SU-DHL-6 (cell line): ENCODE results near the gene DIAPH2.

Source experiments
- H2AFZ ChIP-seq: fragments of 200-600 bp; sonication (generic); 2 replicates; pipeline ENCODE4 v1.6.1; 2014; ENCODE audit warnings: low read depth, mild to moderate bottlenecking, moderate library complexity, mixed read lengths, antibody characterized with exemption, low read length; ENCODE audit not compliant: severe bottlenecking
- H3F3A ChIP-seq: fragments of 200-600 bp; shearing (Covaris generic); 2 replicates; pipeline ENCODE4 v1.6.0; 2016; ENCODE audit warnings: antibody characterized with exemption, mild to moderate bottlenecking; ENCODE audit not compliant: insufficient read depth
- H3K27ac ChIP-seq: fragments of 200-600 bp; sonication (generic); 2 replicates; pipeline ENCODE4 v1.5.1; 2016; ENCODE audit warnings: low read depth, mild to moderate bottlenecking, low read length, moderate library complexity, mixed read lengths
- H3K27me3 ChIP-seq: fragments of 200-600 bp; sonication (generic), shearing (Covaris generic); 2 replicates; pipeline ENCODE4 v1.6.0; 2014; ENCODE audit warnings: mild to moderate bottlenecking, low read length
- H3K36me3 ChIP-seq: fragments of 200-600 bp; sonication (generic); 2 replicates; pipeline ENCODE4 v1.6.1; 2014; ENCODE audit warnings: mild to moderate bottlenecking, low read length, mixed read lengths
- H3K4me2 ChIP-seq: fragments of 300-600, 200-600 bp; shearing (Covaris generic), sonication (generic); 2 replicates; pipeline ENCODE4 v1.6.0; 2014; ENCODE audit warnings: low read length, low read depth, mild to moderate bottlenecking; ENCODE audit not compliant: poor library complexity, severe bottlenecking
- H3K4me3 ChIP-seq: fragments of 200-600 bp; sonication (generic); 2 replicates; pipeline ENCODE4 v1.5.1; 2014; ENCODE audit warnings: antibody characterized with exemption, low read length, mild to moderate bottlenecking, mixed read lengths; ENCODE audit not compliant: insufficient read depth, poor library complexity, severe bottlenecking
- H3K79me2 ChIP-seq: fragments of 200-600 bp; sonication (generic); 2 replicates; pipeline ENCODE4 v1.6.1; 2014; ENCODE audit warnings: mild to moderate bottlenecking, low read length, moderate library complexity; ENCODE audit not compliant: insufficient read depth
- H3K9ac ChIP-seq: fragments of 200-600 bp; sonication (generic); 2 replicates; pipeline ENCODE4 v1.7.0; 2014; ENCODE audit warnings: mild to moderate bottlenecking, low read length
- H3K9me2 ChIP-seq: fragments of 200-600 bp; sonication (generic); replicated peaks from 2 replicates; pipeline ENCODE4 v1.6.1; 2014; ENCODE audit warnings: low read length; ENCODE audit not compliant: insufficient read depth
- H3K9me3 ChIP-seq: fragments of 200-600 bp; sonication (generic); 2 replicates; pipeline ENCODE4 v1.6.1; 2014; ENCODE audit warnings: low read length, mixed read lengths; ENCODE audit not compliant: insufficient read depth
- H4K20me1 ChIP-seq: fragments of 200-600 bp; sonication (generic); 2 replicates; pipeline ENCODE4 v1.6.1; 2014; ENCODE audit warnings: low read depth, mild to moderate bottlenecking, antibody characterized with exemption, low read length, moderate library complexity, mixed read lengths
- EZH2phosphoT487 ChIP-seq: fragments of 200-600 bp; sonication (generic), shearing (Covaris generic); conservative IDR thresholded peaks from 2 replicates; pipeline ENCODE4 v1.6.1; 2018; ENCODE audit warnings: mild to moderate bottlenecking, antibody characterized with exemption, low read length, moderate library complexity, mixed read lengths
- TF ChIP-seq, protein P1 (sequence below): fragments of 200-600 bp; sonication (generic); IDR thresholded peaks from one replicate; pipeline ENCODE4 v1.5.1; 2017; ENCODE audit warnings: antibody characterized with exemption, mild to moderate bottlenecking, low read length, moderate library complexity; ENCODE audit not compliant: insufficient read depth, poor library complexity, severe bottlenecking

Gene DIAPH2

DNA sequence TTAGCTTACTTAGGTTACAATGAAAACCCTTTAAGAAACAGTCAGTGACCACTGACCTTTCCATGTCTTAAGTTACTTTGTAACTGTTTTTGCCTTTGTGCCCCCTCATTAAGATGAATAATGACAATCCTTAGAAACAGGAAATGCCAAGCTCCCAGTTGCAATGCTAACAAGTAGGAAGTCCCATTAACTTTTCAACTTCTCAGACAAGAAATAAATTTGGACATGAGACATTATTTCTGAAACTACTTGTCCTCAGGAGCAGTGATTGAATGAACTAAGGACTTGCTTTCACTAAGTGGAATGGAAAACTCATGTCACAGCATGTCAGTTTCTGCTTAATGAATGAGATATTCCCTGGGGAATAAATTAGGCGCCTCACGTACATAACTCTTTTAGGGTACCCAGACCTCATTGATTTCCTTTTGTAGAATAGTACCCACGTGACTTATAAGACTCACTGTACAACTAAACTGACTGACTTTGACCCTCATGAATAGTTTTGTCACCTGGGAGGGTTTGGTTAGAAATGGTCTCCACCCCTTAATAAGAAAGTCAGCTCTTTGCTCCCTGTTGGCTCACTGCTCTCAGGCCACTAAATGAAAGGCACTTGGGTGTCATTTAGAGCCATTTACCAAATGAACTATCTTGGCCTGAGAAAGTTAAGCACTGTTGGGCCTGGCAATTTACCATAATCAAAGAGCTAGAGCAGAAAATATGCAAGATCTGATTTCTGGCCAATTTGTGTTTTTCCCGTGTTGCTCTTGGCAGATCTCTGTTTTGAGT, 582.9 kb downstream of the DIAPH2 start:
- no peak overlapping the region for H3K4me3 ChIP-seq
- H3K4me2 ChIP-seq = no peak overlapping the region
- no peaks in the 10 kb centered on the region for H3K36me3 ChIP-seq
- no peak overlapping the region for H2AFZ ChIP-seq
- no peak overlapping the region for H3K27ac ChIP-seq
- TF ChIP-seq, protein P1, sequence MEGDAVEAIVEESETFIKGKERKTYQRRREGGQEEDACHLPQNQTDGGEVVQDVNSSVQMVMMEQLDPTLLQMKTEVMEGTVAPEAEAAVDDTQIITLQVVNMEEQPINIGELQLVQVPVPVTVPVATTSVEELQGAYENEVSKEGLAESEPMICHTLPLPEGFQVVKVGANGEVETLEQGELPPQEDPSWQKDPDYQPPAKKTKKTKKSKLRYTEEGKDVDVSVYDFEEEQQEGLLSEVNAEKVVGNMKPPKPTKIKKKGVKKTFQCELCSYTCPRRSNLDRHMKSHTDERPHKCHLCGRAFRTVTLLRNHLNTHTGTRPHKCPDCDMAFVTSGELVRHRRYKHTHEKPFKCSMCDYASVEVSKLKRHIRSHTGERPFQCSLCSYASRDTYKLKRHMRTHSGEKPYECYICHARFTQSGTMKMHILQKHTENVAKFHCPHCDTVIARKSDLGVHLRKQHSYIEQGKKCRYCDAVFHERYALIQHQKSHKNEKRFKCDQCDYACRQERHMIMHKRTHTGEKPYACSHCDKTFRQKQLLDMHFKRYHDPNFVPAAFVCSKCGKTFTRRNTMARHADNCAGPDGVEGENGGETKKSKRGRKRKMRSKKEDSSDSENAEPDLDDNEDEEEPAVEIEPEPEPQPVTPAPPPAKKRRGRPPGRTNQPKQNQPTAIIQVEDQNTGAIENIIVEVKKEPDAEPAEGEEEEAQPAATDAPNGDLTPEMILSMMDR = no peak
- TF ChIP-seq EZH2phosphoT487 = no peak
- no peaks in the 10 kb centered on the region for H3F3A ChIP-seq
- H3K9ac ChIP-seq = no peak overlapping the region
- H3K9me2 ChIP-seq = no peaks in the 10 kb centered on the region
- no peaks in the 10 kb centered on the region for H3K27me3 ChIP-seq
- H4K20me1 ChIP-seq = no peaks in the 10 kb centered on the region
- no peaks in the 10 kb centered on the region for H3K9me3 ChIP-seq
- no peaks in the 10 kb centered on the region for H3K79me2 ChIP-seq

DNA sequence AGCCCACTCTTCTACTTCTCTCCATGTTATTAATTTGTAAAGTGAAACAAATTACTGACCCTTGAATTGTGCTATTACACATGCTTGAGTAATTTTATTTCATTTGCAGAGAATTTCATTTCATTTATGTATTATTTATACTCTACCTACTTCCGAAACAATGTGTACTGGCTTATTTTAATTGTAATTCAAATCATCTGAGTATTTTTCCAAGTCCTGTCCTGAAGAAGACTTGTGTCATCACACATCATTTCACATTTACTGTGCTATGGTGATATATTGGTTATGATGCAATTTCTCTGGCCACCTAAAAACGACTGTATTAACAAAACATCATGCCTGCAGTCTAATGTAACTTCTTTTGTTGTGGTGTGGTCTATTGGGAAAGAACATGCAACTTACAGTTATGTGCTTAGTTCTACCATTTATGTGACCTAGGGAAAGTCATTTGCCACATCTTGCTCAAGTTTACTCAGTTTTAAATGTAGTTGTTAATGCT, 583.6 kb downstream of the DIAPH2 start:
- H3K4me3 ChIP-seq = no peak overlapping the region
- no peaks in the 10 kb centered on the region for H3K36me3 ChIP-seq
- H3K27ac ChIP-seq = no peak overlapping the region
- no peaks in the 10 kb centered on the region for H4K20me1 ChIP-seq
- H3K79me2 ChIP-seq = no peaks in the 10 kb centered on the region
- no peaks in the 10 kb centered on the region for H3F3A ChIP-seq
- no peaks in the 10 kb centered on the region for H3K9me2 ChIP-seq
- no peak overlapping the region for H3K4me2 ChIP-seq
- no peaks in the 10 kb centered on the region for H3K27me3 ChIP-seq
- H3K9ac ChIP-seq = no peak overlapping the region
- H3K9me3 ChIP-seq = no peaks in the 10 kb centered on the region
- TF ChIP-seq EZH2phosphoT487 = no peak
- H2AFZ ChIP-seq = no peak overlapping the region

DNA sequence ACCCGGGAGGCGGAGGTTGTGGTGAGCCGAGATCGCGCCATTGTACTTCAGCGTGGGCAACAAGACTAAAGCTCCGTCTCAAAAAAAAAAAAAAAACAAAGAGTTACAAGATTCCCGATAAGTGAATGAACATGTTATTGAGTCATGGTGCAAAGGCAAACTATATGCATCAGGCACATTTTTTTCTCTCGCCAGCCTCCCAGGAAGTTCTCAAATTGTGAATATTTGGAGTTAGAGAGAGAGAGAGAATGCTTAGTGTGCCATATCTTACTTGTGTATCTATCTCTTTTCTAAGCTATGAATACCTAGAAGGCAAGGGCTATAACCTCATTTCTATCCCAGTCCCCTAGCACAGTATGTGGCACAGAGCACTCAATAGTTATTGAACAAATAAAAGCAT, 599.9 kb downstream of the DIAPH2 start:
- Histone ChIP-seq H3K4me3 (no peak overlapping the region), H3K36me3 (no peaks in the 10 kb centered on the region), H2AFZ (no peak overlapping the region), H3K4me2 (no peak overlapping the region), H3K9me3 (no peaks in the 10 kb centered on the region), H3K79me2 (no peaks in the 10 kb centered on the region), H4K20me1 (no peaks in the 10 kb centered on the region), H3K27me3 (no peaks in the 10 kb centered on the region), H3K27ac (no peak overlapping the region), H3F3A (no peaks in the 10 kb centered on the region), H3K9me2 (no peaks in the 10 kb centered on the region), H3K9ac (no peak overlapping the region)
- TF ChIP-seq, protein P1 = no peak
- no peak for TF ChIP-seq EZH2phosphoT487

DNA sequence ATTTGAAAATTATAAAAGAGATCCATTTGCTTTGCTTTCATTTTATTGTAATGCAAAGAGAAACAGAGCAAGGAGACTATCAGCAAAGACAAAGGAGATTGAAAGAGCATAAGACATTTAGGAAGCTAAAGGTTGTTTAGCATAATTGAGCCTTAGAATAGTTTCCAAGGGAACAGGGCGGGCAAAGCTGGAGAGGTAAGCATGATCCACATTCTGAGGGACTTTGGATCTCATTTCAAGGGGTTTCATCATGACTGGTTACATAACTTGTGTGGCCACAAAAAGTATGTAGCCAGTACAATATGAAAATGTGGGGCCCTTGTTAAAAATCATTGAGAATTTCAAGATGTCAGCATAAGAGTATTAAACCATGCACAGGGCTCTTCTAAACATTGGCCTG, 605.6 kb downstream of the DIAPH2 start:
- Histone ChIP-seq H4K20me1 (no peaks in the 10 kb centered on the region), H3F3A (no peaks in the 10 kb centered on the region), H3K4me2 (no peak overlapping the region), H3K9me3 (no peaks in the 10 kb centered on the region), H3K4me3 (no peak overlapping the region), H3K79me2 (no peaks in the 10 kb centered on the region), H3K36me3 (no peaks in the 10 kb centered on the region), H3K9me2 (no peaks in the 10 kb centered on the region), H3K9ac (no peak overlapping the region), H3K27ac (no peak overlapping the region), H2AFZ (no peak overlapping the region), H3K27me3 (no peaks in the 10 kb centered on the region)
- no peak for TF ChIP-seq EZH2phosphoT487
- TF ChIP-seq, protein P1 = no peak
